ENCODE results near the gene CDC16. TPM values are rescaled to one million over a fixed set of nuclear protein-coding genes. Genes with fewer than 3 reads are reported as not detected.

CDC16 gene
- total and polyA plus RNA-seq, 2 of the 13 experiments (the other 11 are each of a cell fraction or from before 2014, with no cell fraction given): 24.2 to 60.9 TPM

GRCh38 chr13:114296448-114296847 is 61.8 kb downstream of the CDC16 start:
- H3K27me3 ChIP-seq (ENCODE audit: control insufficient read depth in 1 of 2, insufficient read depth in 2 of 2, low read length in 2 of 2): no peaks in the 10 kb centered on the region

GRCh38 chr13:114296902-114297301 is 62.2 kb downstream of the CDC16 start:
- FAIRE-seq: no peak
- in situ Hi-C loops (cut with HindIII; ENCODE audit: extremely low pct_ligation_motif_present, low pct_unique_long_range_greater_than_20kb): no loop called here

More at GRCh38 chr13:114296448-114296847, 61.8 kb downstream of the CDC16 start:
- TF ChIP-seq NONO (IDR thresholded peaks at IDR 0.05) (no peak), NONO (CRISPR knock-in tag; conservative IDR thresholded peaks at IDR 0.05) (no peak), CBX2 (IDR thresholded peaks at IDR 0.05; ENCODE audit: low read depth, low read length) (no peak), CBX2 (CRISPR knock-in tag; IDR thresholded peaks at IDR 0.05; ENCODE audit: low read depth) (no peak), MAFF (IDR thresholded peaks at IDR 0.05; ENCODE audit: low read depth, low read length) (peak; percentile 82), TSC22D2 (CRISPR knock-in tag; IDR thresholded peaks at IDR 0.05; ENCODE audit: borderline replicate concordance) (no peak), EZH2 (conservative IDR thresholded peaks at IDR 0.05; ENCODE audit: low read depth, low read length) (no peak), MAFK (conservative IDR thresholded peaks at IDR 0.05 in 1 of 2, IDR thresholded peaks at IDR 0.05 in 1 of 2; ENCODE audit: low read length in 2 of 2) (peak; percentile 85 to 88)
- WGBS (ENCODE audit: low lambda C conversion rate): 88% methylated on average over 10 of the region's 10 CpGs
- in situ Hi-C loops (cut with HindIII; ENCODE audit: extremely low pct_ligation_motif_present, low pct_unique_long_range_greater_than_20kb) (no loop called here), intact Hi-C loops (cut with micrococcal nuclease; ENCODE audit: unreplicated experiment) (no loop called here)
- POLR2A ChIA-PET: no interaction called here
- CTCF ChIA-PET (ENCODE audit: low intra/inter-chr PET ratio, low total read pairs): no interaction called here
- Histone ChIP-seq H3K4me2 (ENCODE audit: low read depth, low read length) (no peak overlapping the region), H3K4me3 (replicated peaks in 1 of 3; ENCODE audit: insufficient read depth in 1 of 3, low read depth in 2 of 3, low read length in 3 of 3) (no peak overlapping the region), H3K4me1 (ENCODE audit: insufficient read depth, low read length) (no peaks in the 10 kb centered on the region), H2AFZ (ENCODE audit: low read length) (no peak overlapping the region), H4K20me1 (ENCODE audit: insufficient read depth, low read length) (no peaks in the 10 kb centered on the region), H3K79me2 (ENCODE audit: insufficient read depth, low read length) (peaks cover 13% of the 10 kb centered on the region), H3K36me3 (replicated peaks in 1 of 2; ENCODE audit: control insufficient read depth in 1 of 2, insufficient read depth in 2 of 2, low read length in 2 of 2) (peaks cover 17 to 47% of the 10 kb centered on the region in 2 experiments), H3K27ac (ENCODE audit: extremely low read length, insufficient read depth, low read length) (no peak overlapping the region), H3K9ac (ENCODE audit: insufficient read depth, low read depth, low read length) (no peak overlapping the region), H3K9me3 (ENCODE audit: low read length) (no peaks in the 10 kb centered on the region)
- FAIRE-seq (no peak), ATAC-seq (no peak), DNase-seq (ENCODE audit: low spot score) (no peak)
- BruUV-seq (replicated peaks): no TSS peak

More at GRCh38 chr13:114296902-114297301, 62.2 kb downstream of the CDC16 start:
- TF ChIP-seq ZBTB3 (CRISPR knock-in tag; IDR thresholded peaks at IDR 0.05; ENCODE audit: borderline replicate concordance, low read depth) (no peak), ZNF33B (CRISPR knock-in tag; IDR thresholded peaks at IDR 0.05) (no peak)
- Histone ChIP-seq H4K20me1 (ENCODE audit: insufficient read depth, low read length) (no peaks in the 10 kb centered on the region), H3K9ac (ENCODE audit: insufficient read depth, low read depth, low read length) (no peak overlapping the region), H3K27me3 (ENCODE audit: control insufficient read depth in 1 of 2, insufficient read depth in 2 of 2, low read length in 2 of 2) (no peaks in the 10 kb centered on the region), H3K27ac (ENCODE audit: extremely low read length, insufficient read depth, low read length) (no peak overlapping the region), H3K4me3 (replicated peaks in 1 of 3; ENCODE audit: insufficient read depth in 1 of 3, low read depth in 2 of 3, low read length in 3 of 3) (no peak overlapping the region), H3K4me1 (ENCODE audit: insufficient read depth, low read length) (no peaks in the 10 kb centered on the region), H3K36me3 (replicated peaks in 1 of 2; ENCODE audit: control insufficient read depth in 1 of 2, insufficient read depth in 2 of 2, low read length in 2 of 2) (peaks cover 18 to 48% of the 10 kb centered on the region in 2 experiments; a peak in 4 of 5 replicates), H3K79me2 (ENCODE audit: insufficient read depth, low read length) (peaks cover 13% of the 10 kb centered on the region), H3K9me3 (ENCODE audit: low read length) (no peaks in the 10 kb centered on the region), H3K4me2 (ENCODE audit: low read depth, low read length) (no peak overlapping the region), H2AFZ (ENCODE audit: low read length) (no peak overlapping the region)
- WGBS (ENCODE audit: low lambda C conversion rate): 95% methylated on average over 5 of the region's 5 CpGs
- CTCF ChIA-PET (ENCODE audit: low intra/inter-chr PET ratio, low total read pairs): no interaction called here
- intact Hi-C loops (cut with micrococcal nuclease; ENCODE audit: unreplicated experiment): no loop called here
- no peak for DNase-seq (ENCODE audit: low spot score)
- no peak for ATAC-seq
- POLR2A ChIA-PET: no interaction called here
- BruUV-seq (replicated peaks): no TSS peak
